NCI-H69 (cell line): Measurements from ENCODE around the gene TMSB4X.

Experiments
- DNase-seq: peaks from one replicate; lab custom pipeline; 2025; lab: John Stamatoyannopoulos, UW

The TMSB4X gene

DNA sequence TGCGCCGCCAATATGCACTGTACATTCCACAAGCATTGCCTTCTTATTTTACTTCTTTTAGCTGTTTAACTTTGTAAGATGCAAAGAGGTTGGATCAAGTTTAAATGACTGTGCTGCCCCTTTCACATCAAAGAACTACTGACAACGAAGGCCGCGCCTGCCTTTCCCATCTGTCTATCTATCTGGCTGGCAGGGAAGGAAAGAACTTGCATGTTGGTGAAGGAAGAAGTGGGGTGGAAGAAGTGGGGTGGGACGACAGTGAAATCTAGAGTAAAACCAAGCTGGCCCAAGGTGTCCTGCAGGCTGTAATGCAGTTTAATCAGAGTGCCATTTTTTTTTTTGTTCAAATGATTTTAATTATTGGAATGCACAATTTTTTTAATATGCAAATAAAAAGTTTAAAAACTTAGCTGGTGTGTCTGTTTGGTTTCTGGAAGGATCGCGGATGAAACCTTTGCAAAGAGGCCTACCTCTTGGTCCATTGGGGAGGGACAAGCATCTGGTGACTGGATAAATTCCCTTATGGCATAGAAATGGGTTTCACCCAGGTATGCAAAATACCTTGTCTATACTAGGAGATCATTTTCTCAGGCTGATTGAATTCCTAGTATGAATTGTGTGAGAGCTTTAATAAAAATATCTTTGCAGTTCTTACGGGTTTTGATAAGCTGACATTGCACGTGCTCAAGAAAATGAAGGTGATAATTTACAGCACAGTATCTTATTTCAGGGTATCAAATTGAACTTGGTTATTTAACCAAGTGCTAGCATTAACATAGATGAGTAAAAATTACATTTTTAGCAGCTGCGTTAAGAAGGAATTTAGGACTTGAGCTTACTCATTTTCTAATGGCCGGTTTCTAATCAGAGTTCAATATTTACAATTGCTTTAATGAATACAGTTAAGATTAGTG lies 2.2 kb downstream of the TMSB4X start:
- peak; percentile 14 for DNase-seq

DNA sequence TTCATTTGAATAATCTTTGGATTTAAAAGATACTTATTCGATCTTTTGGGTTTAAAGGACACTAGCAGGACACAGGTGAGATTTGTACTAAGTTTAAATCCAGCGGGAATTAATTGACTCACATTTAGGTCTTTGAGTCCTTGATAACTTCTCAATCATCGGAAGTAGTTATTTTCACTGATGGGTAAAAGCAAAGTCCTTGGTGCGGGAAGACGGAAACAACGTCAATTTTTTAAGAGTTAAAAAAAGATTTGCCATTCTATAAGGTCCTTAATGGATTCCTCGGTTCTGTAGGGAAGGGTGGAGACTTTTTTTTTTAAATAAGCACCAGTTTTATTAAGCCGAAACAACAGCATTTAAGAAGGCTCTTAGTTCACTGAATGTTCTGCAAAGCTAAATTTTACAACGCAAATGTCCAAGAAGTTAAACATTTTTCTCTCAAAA lies 2.9 kb downstream of the TMSB4X start:
- DNase-seq = peak; percentile 33

DNA sequence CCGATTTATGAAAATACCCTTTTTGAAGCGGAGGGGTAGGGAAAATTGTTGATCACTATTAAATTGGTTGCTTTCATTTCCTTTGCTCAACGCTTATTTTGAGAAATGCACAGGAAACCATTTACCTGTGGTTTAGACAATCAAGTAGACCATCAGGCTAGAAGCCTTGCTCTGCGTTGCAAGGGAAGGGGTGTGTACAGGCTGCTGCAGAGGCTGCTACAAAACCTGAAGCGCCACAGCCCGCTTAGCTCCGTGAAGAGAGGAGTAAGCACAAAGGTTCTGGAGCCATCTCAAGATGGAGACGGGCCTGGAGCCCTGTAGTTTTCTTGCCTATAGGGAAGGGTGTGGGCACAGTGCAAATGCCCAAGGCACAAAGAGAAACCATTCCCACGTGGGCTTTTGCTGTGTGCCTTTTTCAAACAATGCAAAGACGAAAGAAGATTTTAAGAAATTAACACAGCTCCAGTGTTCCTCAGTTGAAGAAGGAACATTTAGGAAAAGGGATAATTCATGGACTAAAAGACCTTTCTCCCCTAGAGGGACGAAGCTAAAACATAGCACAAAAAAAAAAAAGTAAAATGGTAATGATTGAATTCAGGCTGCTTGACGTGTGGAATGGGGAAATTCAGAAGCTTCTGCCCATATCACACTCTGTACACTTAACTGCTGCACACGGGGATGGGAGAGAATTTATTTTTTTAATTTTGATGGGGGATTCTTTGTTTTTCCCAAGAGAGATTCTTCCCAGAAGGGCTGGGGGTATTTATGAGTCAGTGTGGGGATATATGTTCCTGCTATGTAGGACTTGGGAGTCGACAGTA lies 3.5 kb downstream of the TMSB4X start:
- peak; percentile 76 for DNase-seq

DNA sequence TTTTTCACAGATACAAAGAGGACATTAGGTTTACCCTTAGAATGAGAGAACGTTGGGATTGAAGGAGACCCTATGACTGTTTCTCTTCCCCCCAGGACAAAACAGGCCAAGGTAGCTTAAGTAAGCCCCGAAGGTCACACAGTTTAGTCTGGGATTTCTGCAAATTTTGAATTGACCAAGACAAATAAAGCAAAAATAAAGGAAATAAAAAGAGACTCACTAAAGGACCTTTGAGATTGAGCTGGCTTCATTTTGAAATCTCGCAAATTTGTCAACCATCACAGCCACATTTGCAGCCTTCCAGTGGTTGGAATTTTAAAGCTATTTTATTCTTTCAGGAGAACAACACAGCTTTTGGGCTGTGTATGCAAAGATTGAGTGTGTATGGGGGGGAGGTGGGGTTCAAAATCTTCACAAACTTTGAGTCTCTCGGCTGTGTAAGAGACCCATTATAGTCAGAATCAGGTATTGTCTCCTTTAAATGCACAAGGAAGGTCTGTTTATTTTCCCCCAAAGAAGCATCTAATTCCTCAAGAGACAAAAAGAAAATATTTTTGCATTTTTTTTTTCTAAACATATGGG lies 4.2 kb downstream of the TMSB4X start:
- DNase-seq = no peak

DNA sequence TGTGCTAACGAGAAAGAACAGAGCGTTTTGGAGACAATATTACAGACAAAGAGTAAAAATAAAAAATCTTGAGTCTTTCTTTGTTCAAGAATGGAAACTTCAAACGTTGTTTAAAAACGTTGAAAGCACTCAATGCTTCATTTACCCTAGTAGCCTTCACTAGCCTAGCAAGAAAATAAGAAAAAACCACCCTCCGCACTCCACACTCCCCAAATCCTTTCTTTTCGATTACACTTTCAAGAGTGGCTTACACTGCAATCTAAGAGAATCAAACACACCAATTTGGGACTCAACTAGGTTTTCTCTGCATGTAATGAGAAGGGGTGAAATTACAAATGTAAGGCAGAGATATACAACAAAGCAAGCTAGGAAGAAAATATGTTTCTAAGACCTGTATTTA lies 4.7 kb downstream of the TMSB4X start:
- peak; percentile 25 for DNase-seq

DNA sequence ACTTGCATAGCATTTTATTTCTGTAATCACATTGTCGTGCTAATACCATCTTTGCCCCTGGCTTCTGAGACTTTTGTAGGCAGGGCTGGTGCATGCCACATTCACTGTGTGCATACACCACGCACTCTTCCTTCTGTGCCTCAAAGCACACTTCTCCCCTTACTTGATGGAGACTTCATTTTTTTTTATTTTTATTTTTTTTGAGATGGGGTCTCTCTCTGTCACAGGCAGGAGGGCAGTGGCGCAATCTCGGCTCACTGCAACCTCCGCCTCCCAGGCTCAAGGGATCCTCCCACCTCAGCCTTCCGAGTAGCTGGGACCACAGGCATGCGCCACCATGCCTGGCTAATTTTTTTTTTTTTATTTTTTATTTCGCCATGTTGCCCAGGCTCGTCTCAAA lies 5.1 kb downstream of the TMSB4X start:
- DNase-seq = peak; percentile 25

DNA sequence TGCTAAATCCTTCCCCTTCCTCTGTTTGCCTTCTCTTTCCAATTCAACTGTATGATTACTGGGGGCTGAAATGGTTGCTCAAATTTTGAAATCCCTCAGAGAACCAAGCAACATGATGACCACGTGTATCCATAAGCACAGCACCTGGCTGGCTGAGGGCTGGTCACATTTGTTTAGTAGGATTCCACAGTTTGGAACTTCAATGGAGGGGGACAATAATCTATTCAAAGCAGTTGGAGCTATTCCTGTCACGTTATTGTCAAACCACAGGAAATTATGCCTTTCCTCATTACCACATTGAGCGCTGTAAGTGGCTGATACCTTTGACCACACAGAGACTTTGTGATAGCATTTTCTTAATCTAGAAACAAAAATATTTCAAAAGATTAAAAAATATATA lies 7.0 kb downstream of the TMSB4X start:
- DNase-seq = no peak

DNA sequence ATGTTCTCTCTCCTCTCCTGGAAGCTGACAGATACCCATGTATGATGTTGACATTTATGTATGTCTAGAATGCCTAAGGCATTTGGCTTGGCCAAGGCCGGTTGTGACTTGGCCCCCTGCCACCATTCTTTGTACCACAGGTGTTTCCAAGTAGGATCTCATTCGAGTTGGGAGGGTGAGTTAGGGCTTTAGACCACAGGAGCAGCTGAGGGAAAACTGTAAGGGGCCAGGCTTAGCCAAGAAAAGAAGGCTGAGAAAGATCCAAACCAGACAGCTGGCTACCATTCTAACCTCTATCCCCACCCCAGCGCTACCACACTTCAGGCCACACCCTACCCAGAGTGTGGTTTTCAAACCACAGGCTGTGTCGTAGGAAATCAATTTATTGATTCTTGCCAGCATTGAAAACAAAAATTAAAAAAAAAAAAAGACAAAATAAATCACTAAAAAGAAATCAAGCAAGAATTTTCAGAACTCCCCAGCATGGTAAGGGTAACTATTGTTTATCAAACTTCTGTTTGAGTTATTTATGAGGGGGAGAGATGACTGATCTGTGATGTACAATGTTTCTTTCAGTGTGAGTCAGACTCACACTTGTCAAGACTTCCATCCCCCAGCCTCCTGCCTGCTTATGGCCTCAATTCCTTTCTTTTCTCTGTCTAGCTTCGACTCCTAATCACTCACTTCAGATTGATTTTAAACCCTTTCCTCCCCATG lies 9.9 kb downstream of the TMSB4X start:
- DNase-seq = peak; percentile 95

DNA sequence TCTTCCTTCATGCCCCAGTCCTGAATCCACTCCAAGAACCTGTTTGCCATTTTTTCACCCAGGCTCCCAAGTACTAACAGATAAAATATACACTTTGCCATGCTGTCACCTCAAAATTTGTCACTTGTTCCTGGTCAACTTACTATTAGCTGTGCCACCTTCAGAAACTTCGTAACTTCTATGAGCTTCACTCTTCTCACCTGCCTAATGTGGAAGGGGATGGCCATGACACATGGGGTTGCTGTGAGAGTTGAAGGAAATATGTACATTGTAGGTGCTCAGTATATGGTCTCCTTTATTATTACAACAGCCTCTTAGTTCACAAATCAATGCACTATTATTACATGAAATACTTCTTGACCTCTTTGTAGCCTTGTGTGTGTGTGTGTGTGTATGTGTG lies 10.4 kb downstream of the TMSB4X start:
- no peak for DNase-seq

DNA sequence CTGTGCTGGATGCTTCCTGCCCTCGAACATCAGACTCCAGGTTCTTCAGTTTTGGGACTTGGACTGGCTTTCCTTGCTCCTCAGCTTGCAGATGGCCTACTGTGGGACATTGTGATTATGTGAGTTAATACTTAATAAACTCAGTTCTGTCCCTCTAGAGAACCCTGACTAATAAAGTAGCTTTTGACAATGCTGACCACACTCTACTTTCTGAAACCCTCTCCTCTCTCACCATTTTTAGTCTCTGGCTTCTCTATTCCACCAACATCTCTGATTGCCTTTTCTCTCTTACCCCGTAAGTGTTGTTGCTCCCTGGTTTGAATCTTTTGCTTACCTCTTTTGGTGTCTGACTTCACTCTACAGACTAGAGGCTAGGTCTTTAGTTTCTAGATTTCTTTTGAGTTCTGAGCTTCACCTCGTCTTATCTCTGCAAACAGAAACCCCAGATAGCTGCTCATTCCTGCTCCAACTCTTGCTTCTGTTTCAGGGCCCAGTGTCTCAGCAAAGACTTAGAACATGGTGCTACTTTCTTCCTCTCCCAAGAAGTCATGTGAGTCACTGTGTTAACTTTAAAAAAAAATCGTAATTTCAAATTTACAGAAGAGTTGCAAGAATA lies 11.4 kb downstream of the TMSB4X start:
- DNase-seq = no peak

DNA sequence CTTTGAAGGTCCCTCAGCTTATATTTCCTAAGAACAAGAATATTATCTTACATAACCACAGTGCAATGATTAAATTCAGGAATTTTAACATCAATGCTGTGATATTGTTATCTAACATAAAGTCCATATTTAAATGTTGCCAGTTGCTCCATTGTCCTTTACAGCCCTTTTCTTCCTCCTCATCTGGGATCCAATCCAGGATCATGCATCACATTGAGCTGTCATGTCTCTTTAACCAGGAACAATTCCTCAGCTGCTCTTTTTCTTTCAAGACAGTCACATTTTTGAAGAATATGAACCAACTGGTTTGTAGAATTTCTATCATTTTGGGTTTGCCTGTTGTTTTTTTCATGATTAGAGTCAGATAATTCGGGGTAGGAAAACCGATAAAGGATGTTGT lies 12.0 kb downstream of the TMSB4X start:
- no peak for DNase-seq

DNA sequence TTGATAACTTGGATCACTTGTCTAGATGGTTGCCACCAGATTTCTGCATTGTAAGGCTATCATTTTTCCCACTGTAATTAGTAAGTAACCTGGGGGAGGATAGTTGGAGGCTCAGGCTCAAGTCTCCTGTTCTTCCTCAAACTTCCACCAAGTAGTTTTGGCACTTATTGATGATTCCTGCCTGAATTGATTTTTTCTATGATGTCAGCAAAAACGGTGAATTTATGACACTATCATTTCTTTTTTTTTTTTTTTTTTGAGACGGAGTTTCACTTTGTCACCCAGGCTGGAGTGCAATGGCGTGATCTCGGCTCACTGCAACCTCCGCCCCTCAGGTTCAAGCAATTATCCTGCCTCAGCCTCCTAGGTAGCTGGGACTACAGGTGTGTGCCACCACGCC lies 12.4 kb downstream of the TMSB4X start:
- no peak for DNase-seq

DNA sequence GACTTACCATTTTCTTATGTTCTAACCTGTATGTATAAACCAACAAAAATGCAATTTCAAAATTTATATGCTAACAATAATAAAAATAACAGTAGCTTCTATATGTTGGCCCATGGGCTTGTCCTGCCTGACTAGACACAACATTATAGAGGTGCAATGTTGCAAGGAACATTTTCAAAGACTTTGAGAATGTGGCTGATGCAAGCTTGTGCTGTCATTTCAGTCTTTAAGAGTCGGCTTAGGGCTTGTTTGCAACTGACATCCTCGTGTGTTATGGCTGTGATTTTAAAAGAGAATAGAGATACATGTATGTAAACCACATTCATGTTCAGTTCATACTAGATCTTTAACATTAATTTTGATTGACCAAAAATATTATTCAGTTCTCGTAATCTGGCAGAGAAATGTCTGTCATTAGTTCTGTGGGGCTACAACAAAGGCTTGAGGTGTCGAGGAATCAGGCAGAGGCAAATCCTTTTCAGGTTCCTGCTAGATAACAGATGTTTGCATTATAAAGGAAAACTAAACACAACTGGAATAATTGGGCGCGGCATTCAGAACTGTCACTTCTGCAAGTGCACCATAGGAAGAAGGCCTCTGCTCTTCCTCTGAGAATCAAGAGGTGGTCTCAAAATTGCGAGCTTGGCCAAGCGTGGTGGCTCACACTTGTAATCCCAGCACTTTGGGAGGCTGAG lies 13.1 kb downstream of the TMSB4X start:
- peak; percentile 10 for DNase-seq

DNA sequence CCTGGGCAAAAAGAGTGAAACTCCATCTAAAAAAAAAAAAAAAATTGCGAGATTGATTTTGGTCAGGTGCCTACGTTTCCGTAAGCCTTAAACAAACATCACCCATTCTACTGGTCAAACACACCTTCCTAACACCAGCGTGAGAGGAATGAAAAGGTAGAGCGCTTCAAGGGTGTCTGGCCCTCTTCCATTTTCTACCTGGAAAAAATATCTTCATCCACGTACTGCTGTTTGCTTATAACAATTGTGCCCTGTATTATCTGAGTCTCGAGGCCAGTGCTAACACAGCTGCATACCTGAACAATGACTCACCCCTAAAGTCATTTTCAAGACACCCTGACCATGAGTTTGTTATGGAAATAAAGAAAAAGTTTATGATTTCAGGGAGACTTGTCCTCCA lies 13.9 kb downstream of the TMSB4X start:
- DNase-seq = peak; percentile 80

DNA sequence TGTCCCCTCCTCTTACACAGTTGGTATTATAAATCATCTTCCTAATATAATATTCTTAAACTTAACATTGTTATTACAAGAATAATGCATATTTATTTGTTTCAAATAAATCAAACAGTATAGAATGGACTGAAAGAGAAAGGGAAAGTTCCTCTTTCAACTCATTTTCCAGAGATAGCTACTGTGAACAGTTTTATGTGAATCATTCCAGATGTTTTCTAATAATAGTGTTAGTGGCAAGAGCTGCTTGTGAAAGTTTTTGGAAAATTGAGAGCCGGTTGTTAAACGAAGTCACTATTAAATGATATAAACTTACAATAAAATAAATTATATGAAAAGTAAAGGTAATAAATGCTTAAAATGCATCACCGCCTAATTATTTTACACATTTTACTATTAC lies 14.6 kb downstream of the TMSB4X start:
- DNase-seq = no peak

DNA sequence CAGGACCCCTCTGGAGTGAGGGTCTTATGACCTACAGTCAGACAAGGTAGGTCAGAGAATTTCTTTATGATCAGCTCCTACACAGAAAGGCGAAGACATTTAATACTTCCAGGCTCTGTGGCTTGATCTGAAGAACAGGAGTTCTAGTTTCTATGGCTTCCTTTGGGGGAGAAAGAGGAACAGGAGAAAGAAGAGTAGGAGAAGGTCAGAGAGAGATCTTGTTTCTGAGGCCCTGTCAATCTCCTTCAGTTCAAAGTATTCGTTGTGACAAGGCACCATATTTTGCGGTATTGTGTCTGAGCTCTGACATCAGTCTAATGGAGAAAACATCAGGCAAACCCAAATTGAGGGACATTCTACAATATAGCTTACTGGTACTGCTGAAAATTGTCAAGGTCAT lies 16.7 kb downstream of the TMSB4X start:
- DNase-seq = no peak

DNA sequence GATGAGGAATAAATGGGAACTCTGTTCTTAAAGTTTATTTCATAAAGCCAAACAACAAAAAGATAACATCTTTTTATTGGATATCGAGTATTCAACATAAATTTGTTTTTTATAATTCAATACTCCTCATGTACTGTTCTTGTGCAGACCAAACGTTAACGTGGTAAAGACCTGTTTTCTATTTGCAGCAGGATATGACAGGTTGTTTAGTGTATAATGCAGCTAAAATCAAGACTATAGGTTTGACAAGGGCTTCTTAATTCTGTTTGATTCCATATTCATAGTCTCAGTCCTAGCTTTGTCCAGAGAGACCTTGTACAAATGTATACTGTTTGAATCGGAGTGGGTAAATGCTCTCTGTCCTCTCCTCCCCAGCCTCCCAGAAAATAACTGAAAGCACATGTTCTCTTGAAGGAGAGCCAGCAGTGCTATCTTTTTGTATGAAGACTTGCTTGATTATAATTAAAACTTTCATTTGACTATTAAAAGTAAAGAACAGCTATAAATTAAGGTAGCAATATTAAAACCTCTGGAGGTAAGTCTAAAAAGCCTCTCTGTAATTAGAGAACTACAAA lies 17.7 kb downstream of the TMSB4X start:
- DNase-seq = no peak

DNA sequence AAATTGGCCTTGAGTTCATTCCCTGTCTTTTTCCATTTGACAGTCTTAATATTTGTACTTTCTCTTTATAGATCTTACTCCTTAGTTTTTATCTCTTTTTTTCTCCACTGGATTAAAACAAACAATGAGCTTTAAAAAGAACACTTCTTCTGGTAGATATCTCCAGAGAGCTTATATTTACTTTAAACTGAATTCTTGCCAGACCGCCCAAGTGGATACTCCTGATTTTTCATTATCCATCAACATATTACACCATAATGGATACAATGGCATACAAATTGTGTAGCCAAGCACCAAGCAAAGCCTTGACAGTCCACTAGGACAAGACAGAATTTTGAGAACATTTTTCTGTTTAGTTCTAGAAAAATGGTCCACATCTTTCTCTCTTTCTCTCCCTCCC lies 18.9 kb downstream of the TMSB4X start:
- DNase-seq = no peak

DNA sequence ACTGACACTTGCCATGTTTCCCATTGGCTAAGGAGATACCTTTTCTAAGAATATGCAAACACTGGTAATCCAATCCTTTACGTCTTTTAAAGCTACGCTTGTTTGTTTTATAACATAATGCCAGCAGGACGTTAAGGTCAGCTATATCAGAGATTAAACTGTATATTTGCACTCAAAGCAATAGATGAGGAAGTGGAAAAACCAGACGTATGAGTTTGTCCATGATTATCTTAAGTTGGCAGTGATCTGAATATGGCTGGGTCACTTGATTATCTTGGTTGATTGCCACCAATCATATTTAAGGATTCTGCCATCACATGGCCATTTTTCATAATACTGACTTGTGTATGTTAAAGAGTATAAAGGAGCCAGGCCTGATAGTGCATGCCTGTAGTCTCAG lies 19.4 kb downstream of the TMSB4X start:
- no peak for DNase-seq

DNA sequence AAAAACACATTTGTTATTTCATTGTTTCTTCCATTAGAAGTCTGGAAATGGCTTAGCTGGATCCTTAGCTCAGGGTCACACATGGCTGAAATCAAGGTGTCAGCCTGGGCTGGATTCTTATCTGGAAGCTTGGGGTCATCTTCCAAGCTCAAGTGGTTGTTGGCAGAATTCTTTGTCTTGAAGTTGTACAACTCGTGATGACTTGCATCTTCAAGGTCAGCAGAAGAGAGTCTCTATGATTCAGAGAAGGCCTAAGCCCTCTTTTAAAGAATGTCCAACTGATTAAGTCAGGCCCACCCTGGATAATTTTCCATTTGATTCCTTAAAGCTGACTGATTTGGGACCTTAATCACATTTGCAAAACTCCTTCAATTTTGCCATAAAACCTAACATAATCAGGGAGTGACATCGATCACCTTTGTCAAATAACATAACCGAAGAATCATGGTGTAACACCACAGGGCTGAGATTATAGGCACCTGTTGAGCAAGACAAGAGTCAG lies 22.1 kb downstream of the TMSB4X start:
- no peak for DNase-seq
